GM18502 (cell line): ENCODE results near the gene RINT1.
"Not testable (repeated sequence)": the region's sequence is repeated elsewhere in the genome, so short reads cannot be mapped to it uniquely, and the experiment has no call there.

Experiments
- ATAC-seq: cut with Tn5 transposase; IDR thresholded peaks from one replicate; pipeline ENCODE4 v1.9.1; 2021; ENCODE audit warnings: mild to moderate bottlenecking; ENCODE audit not compliant: unreplicated experiment, poor library complexity

Gene RINT1

DNA sequence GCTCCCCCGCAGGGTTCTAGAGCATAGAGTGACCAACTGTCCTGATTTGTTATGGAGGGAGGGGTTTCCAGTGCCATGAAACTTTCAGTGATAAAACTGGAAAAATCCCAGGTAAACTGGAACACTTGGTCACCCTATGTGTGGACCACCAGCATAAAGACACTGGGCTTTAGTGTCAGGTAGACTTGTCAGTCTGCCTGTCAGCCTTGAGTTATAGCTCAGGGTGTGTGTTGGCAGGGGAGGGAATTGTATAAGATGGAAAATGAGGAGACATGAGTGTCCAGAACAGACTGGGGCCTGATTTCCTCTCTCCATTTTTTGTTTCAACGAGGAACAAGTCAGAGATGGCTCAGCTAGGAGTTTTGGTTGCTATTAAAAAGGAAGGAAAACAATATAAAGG lies 59.5 kb downstream of the RINT1 start:
- no peak for ATAC-seq

GRCh38 chr7:105594034-105594433 lies 62.0 kb downstream of the RINT1 start:
- ATAC-seq = no peak

DNA sequence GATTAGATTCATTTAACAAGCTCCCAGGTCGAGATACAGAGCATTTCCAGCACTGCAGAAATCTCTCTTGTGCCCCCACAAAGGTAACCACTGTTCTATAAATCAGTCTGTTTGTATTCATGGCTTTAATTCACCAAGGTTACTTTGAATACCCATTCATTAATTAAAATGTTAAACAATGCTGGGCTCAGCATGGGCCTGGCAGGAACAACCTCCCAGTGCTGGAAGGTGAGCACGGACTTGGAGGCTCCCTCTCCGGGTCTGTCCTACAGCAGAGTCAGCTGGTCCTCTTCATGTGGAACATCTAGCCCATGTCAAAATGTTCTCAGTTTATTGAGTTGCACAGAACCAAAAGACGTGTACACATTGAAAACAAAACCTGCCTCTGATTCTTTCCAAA lies 64.9 kb downstream of the RINT1 start:
- ATAC-seq = no peak

DNA sequence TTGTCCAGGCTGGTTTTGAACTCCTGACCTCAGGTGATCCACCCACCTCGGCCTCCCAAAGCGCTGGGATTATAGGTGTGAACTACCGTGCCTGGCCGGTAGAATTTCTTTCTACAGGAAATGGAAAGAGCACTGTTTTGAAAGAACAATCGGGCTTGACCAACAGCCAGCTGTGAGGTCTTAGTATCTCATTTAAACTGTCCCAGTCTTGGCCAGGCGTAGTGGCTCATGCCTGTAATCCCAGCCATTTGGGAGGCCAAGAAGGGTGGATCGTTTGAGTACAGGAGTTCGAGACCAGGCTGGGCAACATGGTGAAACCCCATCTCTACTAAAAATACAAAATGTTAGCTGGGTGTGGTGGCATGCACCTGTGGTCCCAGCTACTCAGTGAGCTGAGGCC lies 67.1 kb downstream of the RINT1 start:
- ATAC-seq = not testable (repeated sequence)

GRCh38 chr7:105599551-105599950 lies 67.5 kb downstream of the RINT1 start:
- ATAC-seq = no peak

DNA sequence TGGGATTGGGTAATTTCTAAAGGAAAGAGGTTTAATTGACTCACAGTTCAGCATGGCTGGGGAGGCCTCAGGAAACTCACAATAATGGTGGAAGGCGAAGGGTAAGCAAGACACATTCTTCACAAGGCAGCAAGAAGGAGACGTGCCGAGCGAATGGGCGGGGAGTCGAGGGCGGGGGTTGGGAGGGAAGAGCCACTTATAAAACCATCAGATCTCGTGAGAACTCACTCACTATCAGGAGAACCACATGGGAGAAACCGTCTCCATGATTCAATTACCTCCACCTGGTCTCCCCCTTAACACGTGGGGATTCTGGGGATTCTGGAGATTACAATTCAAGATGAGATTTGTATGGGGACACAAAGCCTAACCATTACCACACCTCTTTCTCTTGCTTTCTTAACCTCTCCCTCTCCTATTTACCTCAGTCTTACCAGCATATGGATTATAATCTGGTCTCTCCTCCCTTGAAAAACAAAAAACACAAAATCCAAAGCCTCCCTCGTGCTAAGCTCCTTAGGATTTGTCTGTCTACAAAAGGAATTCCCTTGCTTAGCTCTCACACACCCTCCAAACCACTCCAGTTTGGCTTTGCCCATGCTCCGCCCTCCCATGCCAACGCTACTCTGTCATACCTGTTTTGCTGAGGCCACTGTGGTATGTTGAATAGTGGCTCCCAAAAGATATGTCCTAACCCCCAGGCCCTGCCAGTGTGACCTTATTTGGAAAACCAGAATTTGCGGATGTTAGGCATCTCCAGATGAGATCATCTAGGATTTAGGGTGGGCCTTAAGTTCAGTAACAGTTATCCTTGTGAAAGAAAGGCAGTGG lies 68.9 kb downstream of the RINT1 start:
- no peak for ATAC-seq

GRCh38 chr7:105602325-105603305 lies 70.6 kb downstream of the RINT1 start:
- ATAC-seq = no peak

- ATAC-seq = no peak
These were observed 78.3 kb downstream of the RINT1 start for GRCh38 chr7:105610165-105610930.

DNA sequence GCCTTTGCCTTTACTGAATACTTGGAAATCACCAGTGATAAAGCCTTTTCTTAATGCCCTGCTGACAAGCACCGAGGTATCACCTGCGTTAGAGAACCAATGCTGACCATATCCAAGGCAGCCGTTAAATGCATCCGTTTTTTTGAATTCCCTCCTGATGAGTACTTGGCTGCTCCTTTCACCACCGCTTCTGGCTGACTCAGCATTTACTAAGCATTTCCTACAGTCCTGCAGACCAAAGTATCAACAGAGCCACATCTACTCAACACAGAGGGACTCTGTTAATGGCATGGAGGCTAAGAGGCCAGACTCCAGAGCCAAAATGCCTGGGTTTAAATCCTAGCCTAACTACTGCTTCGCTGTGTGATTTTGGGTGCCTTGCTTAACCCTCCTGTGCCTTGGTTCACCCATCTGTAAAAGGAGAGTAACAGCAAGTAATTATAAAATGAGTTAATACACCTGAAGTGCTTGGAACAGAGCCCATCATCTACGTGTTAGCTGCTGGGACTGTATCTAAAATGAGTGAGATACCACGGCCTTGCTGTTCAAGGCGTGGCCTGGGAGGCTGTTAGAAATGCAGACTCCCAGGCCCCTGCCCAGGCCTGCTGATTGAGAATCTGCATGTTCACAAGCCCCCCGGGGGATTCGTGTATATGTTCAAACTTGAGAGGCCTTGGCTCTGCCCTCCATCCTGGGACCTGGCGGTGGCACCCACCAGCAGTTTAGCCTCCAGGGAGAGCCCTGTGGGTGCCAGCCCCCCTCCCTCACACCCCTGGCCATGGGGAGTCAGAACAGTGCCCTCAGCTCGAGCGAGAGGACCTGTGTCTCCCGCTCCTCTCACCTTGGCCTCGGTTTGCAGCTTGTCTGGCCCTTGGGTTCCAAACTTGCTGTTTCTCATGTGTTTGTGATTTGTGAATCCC lies 80.1 kb downstream of the RINT1 start:
- ATAC-seq = no peak

GRCh38 chr7:105612806-105613205 lies 80.8 kb downstream of the RINT1 start:
- no peak for ATAC-seq

- ATAC-seq = no peak
These were observed 81.8 kb downstream of the RINT1 start for GRCh38 chr7:105613611-105614330.

GRCh38 chr7:105614341-105614840 lies 82.4 kb downstream of the RINT1 start:
- ATAC-seq = no peak
